Brain microvascular endothelial cell (primary cell): ENCODE data around the gene SHLD1.

Source experiments
- DNase-seq: peaks from one replicate; pipeline ENCODE4 v3.0.0-alpha.2; 2020
- H3K27ac ChIP-seq: fragments of 250-450 bp; sonication (Bioruptor Pico); 2 replicates; pipeline ENCODE4 v1.5.1; 2020; ENCODE audit warnings: mild to moderate bottlenecking, moderate library complexity
- H3K27me3 ChIP-seq: fragments of 250-450 bp; sonication (Bioruptor Pico); replicated peaks from 2 replicates; pipeline ENCODE4 v1.5.1; 2020; ENCODE audit warnings: mild to moderate bottlenecking
- H3K36me3 ChIP-seq: fragments of 250-450 bp; sonication (Bioruptor Pico); replicated peaks from 2 replicates; pipeline ENCODE4 v1.5.1; 2020; ENCODE audit warnings: mild to moderate bottlenecking
- H3K4me3 ChIP-seq: 2 replicates; pipeline ENCODE4 v1.5.1; 2011; ENCODE audit warnings: low read depth, mild to moderate bottlenecking, control low read depth, low read length, moderate library complexity
- in situ Hi-C: cut with HindIII; loops from 2 replicates; pipeline ENCODE4 v1.10.0; 2017; ENCODE audit warnings: low sequenced_read_pairs, low pct_ligation_motif_present
- TF ChIP-seq, protein P1 (sequence below): IDR thresholded peaks from 2 replicates; pipeline ENCODE4 v1.5.1; 2011; ENCODE audit warnings: low read depth, mild to moderate bottlenecking, moderate library complexity, low read length, control low read depth, inconsistent platforms; ENCODE audit errors: missing control alignments

The SHLD1 gene

DNA sequence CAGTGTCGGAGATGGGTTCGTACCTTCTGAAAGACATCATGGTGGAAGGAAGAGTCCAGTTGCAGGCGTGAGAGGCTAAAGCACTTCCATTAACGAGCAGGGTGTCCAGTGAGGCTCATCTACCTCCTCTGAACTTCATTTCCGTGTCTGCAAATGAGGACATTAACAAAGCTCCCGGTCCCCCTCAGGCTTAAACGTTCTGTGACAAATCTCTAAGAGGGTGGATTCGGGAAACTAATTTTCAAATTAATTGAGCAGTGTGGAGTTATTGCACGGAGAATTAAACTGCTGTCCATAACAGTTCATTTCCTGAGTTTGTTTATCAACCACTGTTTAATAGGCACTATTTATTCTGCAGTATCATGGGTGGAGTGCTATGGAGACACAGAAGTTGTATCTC, 132.0 kb downstream of the SHLD1 start:
- TF ChIP-seq, protein P1, sequence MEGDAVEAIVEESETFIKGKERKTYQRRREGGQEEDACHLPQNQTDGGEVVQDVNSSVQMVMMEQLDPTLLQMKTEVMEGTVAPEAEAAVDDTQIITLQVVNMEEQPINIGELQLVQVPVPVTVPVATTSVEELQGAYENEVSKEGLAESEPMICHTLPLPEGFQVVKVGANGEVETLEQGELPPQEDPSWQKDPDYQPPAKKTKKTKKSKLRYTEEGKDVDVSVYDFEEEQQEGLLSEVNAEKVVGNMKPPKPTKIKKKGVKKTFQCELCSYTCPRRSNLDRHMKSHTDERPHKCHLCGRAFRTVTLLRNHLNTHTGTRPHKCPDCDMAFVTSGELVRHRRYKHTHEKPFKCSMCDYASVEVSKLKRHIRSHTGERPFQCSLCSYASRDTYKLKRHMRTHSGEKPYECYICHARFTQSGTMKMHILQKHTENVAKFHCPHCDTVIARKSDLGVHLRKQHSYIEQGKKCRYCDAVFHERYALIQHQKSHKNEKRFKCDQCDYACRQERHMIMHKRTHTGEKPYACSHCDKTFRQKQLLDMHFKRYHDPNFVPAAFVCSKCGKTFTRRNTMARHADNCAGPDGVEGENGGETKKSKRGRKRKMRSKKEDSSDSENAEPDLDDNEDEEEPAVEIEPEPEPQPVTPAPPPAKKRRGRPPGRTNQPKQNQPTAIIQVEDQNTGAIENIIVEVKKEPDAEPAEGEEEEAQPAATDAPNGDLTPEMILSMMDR = no peak
- in situ Hi-C loops = no loop called here
- Histone ChIP-seq H3K4me3 (no peak overlapping the region), H3K27me3 (no peaks in the 10 kb centered on the region), H3K27ac (no peak overlapping the region), H3K36me3 (no peaks in the 10 kb centered on the region)
- DNase-seq = no peak

DNA sequence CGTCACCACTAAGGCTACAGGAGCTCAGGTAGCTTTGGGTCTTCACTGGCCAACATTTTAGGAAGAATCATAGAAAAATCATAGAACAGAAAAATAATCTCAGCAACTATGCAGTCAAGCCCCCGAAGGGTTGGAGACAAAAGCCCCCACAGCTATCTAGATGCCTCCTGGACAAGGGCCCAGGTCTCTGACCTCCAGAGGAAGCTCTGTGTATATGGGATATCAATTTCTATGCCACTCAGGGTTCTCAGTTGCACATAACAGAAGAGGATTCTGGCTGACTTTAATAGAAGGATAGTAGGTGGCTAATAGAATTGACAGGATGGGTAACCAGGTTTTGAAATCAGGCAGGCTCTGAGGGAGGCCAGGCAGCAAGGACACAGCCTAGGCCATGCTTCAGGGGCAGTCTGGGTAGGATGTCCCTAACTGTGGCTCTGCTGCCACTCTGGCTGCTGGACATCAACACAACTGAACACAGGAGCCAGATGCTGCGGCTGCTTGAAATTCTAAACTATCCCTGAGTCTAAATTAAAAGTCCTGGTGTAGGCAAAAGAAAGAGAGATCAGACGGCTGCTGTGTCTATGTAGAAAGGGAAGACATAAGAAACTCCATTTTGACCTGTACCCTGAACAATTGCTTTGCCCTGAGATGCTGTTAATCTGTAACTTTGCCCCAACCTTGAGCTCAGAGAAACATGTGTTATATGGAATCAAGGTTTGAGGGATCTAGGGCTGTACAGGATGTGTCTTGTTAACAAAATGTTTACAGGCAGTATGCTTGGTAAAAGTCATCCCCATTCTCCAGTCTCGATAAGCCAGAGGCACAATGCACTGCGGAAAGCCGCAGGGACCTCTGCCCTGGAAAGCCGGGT, 134.5 kb downstream of the SHLD1 start:
- Histone ChIP-seq H3K4me3 (no peak overlapping the region), H3K27ac (no peak overlapping the region), H3K27me3 (no peaks in the 10 kb centered on the region), H3K36me3 (no peaks in the 10 kb centered on the region)
- in situ Hi-C loops = no loop called here
- TF ChIP-seq, protein P1 = no peak
- DNase-seq = no peak

DNA sequence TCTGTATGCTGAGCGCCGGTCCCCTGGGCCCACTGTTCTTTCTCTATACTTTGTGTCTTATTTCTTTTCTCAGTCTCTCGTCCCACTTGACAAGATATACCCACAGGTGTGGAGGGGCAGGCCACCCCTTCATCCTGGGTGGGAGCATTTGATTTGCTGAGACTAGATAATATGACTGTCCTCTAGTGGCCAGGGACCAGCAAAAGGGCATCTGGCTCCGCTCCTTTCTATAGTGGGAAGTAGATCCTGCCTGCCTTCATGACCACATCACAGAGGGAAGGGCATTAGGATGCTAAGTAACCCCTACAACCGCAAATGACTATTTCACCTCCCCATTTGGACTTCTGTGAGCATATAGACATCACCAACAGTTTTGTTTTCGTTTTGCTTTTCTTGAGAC, 135.7 kb downstream of the SHLD1 start:
- Histone ChIP-seq H3K27ac (no peak overlapping the region), H3K4me3 (no peak overlapping the region), H3K27me3 (no peaks in the 10 kb centered on the region), H3K36me3 (no peaks in the 10 kb centered on the region)
- no peak for DNase-seq
- TF ChIP-seq, protein P1 = no peak
- in situ Hi-C loops = no loop called here

DNA sequence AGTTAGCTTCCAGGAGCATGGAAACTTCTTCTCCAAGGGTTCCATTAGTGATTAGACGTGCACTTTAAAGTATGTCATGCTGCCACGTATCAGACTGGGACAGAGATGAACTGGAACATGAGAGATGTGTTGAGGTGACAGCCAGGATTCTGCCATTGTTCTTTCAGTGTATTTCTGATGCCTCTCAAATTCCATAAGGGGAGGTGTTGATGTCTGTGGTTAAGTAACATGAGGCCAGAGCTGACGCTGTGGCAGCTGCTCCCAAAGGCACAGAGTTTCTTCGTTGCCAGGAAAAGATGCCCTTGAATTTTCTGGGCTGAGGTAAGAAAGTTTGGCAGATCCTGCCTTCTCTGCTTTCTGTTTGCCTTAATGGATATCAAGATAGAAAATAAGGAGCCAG, 136.6 kb downstream of the SHLD1 start:
- Histone ChIP-seq H3K27me3 (no peaks in the 10 kb centered on the region), H3K36me3 (no peaks in the 10 kb centered on the region), H3K27ac (no peak overlapping the region), H3K4me3 (no peak overlapping the region)
- DNase-seq = no peak
- in situ Hi-C loops = no loop called here
- TF ChIP-seq, protein P1 = no peak

DNA sequence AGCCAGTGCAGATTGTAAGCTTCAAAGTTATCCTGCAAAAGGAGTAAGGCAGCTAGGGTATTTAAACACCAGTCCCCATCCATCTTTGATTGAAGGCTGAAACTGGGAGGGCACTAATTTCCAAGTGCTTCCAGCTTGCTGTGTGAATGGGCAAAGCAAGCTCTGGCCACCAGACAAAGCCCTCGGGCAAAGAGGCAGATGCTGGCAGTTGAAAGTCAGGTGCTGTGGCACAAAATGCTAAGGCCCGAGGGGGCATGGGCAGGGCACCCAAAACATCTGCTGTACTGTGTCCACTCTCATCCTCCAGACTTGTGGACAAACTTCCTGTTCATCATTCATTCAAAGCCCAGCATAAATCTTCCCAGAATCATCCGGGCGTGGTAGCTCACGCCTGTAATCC, 137.2 kb downstream of the SHLD1 start:
- in situ Hi-C loops = no loop called here
- Histone ChIP-seq H3K36me3 (no peaks in the 10 kb centered on the region), H3K27me3 (no peaks in the 10 kb centered on the region), H3K27ac (no peak overlapping the region), H3K4me3 (no peak overlapping the region)
- TF ChIP-seq, protein P1 = no peak
- no peak for DNase-seq

DNA sequence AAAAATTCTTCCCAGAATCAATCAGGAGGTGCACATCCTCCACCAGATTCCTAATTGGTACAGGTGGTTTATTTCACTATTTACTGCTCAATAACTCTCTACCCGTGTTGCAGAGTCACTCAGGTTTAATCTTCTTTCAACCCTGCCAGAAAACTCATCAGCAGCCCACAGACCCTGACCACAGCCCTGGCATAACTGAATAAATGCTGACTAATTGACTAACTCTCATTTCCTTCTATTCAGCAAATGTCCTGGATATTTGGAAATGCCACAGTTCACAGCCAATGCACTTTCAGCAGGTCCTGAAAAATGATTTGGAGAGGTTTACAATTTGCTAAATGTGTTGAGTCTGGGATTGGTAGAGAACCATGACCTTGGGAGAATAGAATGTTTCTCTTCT, 137.8 kb downstream of the SHLD1 start:
- H3K4me3 ChIP-seq = no peak overlapping the region
- no peak for DNase-seq
- TF ChIP-seq, protein P1 = no peak
- H3K27me3 ChIP-seq = no peaks in the 10 kb centered on the region
- in situ Hi-C loops = no loop called here
- no peak overlapping the region for H3K27ac ChIP-seq
- H3K36me3 ChIP-seq = no peaks in the 10 kb centered on the region
